ENCODE data around the gene SLC12A2. TPM values are rescaled to one million over a fixed set of nuclear protein-coding genes. Genes with fewer than 3 reads are reported as not detected.

Gene SLC12A2
- total and polyA plus RNA-seq, 8 donors = 2.1 to 575 (median 77.3) TPM

DNA sequence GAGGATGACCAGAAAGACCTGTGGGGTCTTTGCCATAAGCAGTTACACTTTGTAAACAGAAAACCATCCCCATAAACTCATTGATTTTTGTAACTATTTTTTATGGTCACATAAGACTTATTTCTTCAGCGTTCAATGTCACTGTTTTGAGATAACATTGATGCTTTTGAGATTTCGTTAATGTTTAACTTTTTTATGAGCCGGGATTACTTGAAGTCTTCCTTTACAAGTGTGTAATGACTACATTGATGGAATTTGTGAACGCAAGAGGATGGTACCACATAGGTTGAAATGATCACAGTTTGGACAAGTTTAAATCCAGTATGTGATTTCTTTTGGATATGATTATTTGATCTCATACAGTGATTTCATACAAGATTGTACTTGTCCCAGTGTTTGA lies 1.8 kb downstream of the SLC12A2 start:
- no peaks in the 10 kb centered on the region for H3K36me3 ChIP-seq
- intact Hi-C loops (cut with DNase I; ENCODE audit: low total_unique reads) = no loop called here
- H3K27ac ChIP-seq = peak overlapping the region in 4 of 5 donors; percentile 97 to 99 (median 97)
- 19 to 32% (median 24%) methylated on average over 4 of the region's 4 CpGs for WGBS, 5 donors
- TF ChIP-seq, protein P1, sequence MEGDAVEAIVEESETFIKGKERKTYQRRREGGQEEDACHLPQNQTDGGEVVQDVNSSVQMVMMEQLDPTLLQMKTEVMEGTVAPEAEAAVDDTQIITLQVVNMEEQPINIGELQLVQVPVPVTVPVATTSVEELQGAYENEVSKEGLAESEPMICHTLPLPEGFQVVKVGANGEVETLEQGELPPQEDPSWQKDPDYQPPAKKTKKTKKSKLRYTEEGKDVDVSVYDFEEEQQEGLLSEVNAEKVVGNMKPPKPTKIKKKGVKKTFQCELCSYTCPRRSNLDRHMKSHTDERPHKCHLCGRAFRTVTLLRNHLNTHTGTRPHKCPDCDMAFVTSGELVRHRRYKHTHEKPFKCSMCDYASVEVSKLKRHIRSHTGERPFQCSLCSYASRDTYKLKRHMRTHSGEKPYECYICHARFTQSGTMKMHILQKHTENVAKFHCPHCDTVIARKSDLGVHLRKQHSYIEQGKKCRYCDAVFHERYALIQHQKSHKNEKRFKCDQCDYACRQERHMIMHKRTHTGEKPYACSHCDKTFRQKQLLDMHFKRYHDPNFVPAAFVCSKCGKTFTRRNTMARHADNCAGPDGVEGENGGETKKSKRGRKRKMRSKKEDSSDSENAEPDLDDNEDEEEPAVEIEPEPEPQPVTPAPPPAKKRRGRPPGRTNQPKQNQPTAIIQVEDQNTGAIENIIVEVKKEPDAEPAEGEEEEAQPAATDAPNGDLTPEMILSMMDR (IDR thresholded peaks at IDR 0.05) = no peak
- no peak for TF ChIP-seq POLR2AphosphoS5 (IDR thresholded peaks at IDR 0.05)
- no peak for TF ChIP-seq POLR2A (IDR thresholded peaks at IDR 0.05)
- no peak for TF ChIP-seq EP300 (IDR thresholded peaks at IDR 0.05)
- no peaks in the 10 kb centered on the region for H3K27me3 ChIP-seq
- H3K4me1 ChIP-seq = peaks cover 9 to 73% (median 49%) of the 10 kb centered on the region in 4 donors
- DNase-seq = peak in 1 of 2 donors; percentile 21
- H3K4me3 ChIP-seq = peak overlapping the region; percentile 83 to 93 (median 86)
- no peaks in the 10 kb centered on the region for H3K9me3 ChIP-seq

DNA sequence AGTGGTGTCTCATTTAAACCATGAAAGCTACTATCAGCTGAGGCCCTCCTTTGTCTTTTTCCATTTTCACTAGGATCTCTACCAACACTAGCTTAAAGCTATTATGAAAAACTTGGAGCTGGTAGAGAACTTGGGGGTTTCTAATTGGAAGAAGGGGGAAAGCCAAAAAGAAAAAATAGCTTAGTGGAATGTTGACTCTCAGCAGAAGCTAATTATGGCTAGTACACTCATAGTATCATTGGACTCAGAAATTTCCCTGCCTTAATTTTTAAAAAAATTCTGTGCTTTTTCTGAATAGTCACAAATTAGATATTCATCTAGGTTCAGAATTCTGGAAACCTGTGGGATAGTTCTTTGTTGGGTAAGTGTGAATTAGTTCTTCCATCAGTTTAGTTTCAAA lies 8.0 kb downstream of the SLC12A2 start:
- Histone ChIP-seq H3K27ac (peak overlapping the region in 1 of 5 donors; percentile 27), H3K36me3 (peaks cover 0 to 2% (median 0%) of the 10 kb centered on the region in 4 donors), H3K27me3 (no peaks in the 10 kb centered on the region), H3K4me3 (no peak overlapping the region), H3K4me1 (peaks cover 7 to 61% (median 36%) of the 10 kb centered on the region in 4 donors), H3K9me3 (peaks cover 0 to 3% (median 0%) of the 10 kb centered on the region in 4 donors)
- DNase-seq = no peak
- intact Hi-C loops (cut with DNase I; ENCODE audit: low total_unique reads) = no loop called here
- TF ChIP-seq POLR2AphosphoS5 (IDR thresholded peaks at IDR 0.05) (no peak), EP300 (IDR thresholded peaks at IDR 0.05) (no peak), POLR2A (IDR thresholded peaks at IDR 0.05) (no peak)
- TF ChIP-seq, protein P1 (IDR thresholded peaks at IDR 0.05) = no peak

DNA sequence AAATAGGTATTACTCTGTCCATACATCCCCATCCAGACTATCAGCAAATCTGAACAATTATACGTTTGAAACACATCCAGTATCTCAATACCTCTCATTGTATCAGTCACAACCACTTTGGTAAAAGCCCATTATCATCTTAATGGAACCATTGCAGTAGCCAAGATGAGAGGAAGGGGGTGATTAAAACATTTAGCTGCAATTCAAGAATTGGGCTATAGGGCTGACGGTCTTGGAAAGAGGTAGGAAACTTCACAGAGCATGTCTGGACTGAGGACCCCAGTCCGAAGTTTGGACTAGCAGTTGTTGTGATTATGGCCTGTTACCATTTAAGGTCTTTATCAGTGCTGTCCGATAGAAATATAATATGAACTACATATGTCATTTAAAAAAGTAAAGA lies 8.6 kb downstream of the SLC12A2 start:
- H3K36me3 ChIP-seq = peaks cover 0 to 3% (median 0%) of the 10 kb centered on the region in 4 donors
- no peak for TF ChIP-seq POLR2AphosphoS5 (IDR thresholded peaks at IDR 0.05)
- no peak for TF ChIP-seq POLR2A (IDR thresholded peaks at IDR 0.05)
- TF ChIP-seq, protein P1 (IDR thresholded peaks at IDR 0.05) = no peak
- no peak for TF ChIP-seq EP300 (IDR thresholded peaks at IDR 0.05)
- H3K4me3 ChIP-seq = no peak overlapping the region
- intact Hi-C loops (cut with DNase I; ENCODE audit: low total_unique reads) = no loop called here
- peaks cover 5 to 56% (median 33%) of the 10 kb centered on the region in 4 donors for H3K4me1 ChIP-seq
- WGBS, 5 donors = 49 to 66% (median 59%) methylated on average over 4 of the region's 4 CpGs
- peaks cover 0 to 8% (median 0%) of the 10 kb centered on the region in 4 donors for H3K9me3 ChIP-seq
- no peaks in the 10 kb centered on the region for H3K27me3 ChIP-seq
- no peak for DNase-seq
- H3K27ac ChIP-seq = peak overlapping the region in 1 of 5 donors; percentile 27

DNA sequence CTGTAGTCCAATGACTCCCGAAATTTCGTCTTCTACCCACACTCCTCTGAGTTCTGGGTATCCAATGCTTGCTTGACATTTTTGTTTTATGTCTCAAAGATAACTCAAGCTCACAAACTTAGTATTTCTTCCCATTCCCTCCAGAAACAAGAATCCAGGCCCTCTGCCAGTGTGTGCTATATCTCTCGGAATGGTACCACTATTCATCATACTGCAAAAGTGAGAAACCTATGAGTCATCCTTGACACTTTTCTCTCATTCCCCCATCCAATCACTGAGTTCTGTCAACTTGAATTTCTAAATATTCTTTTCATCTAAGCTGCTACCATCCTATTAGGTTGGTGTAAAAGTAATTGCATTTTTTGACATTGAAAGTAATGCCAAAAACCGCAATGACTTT lies 9.8 kb downstream of the SLC12A2 start:
- DNase-seq = no peak
- Histone ChIP-seq H3K4me1 (peaks cover 5 to 43% (median 28%) of the 10 kb centered on the region in 4 donors), H3K27ac (peak overlapping the region in 1 of 5 donors; percentile 27), H3K36me3 (peaks cover 0 to 3% (median 0%) of the 10 kb centered on the region in 4 donors), H3K4me3 (no peak overlapping the region), H3K27me3 (no peaks in the 10 kb centered on the region), H3K9me3 (peaks cover 0 to 21% (median 7%) of the 10 kb centered on the region in 4 donors)
- 59 to 73% (median 64%) methylated on average over 4 of the region's 4 CpGs for WGBS, 5 donors
- no peak for TF ChIP-seq POLR2AphosphoS5 (IDR thresholded peaks at IDR 0.05)
- no peak for TF ChIP-seq POLR2A (IDR thresholded peaks at IDR 0.05)
- no peak for TF ChIP-seq EP300 (IDR thresholded peaks at IDR 0.05)
- TF ChIP-seq, protein P1 (IDR thresholded peaks at IDR 0.05) = no peak
- intact Hi-C loops (cut with DNase I; ENCODE audit: low total_unique reads) = no loop called here

Measured in stomach (tissue), 9 donors.